OCI-LY7 (cell line): ENCODE data around the gene ASXL3. TPM values are rescaled to one million over a fixed set of nuclear protein-coding genes. Genes with fewer than 3 reads are reported as not detected.

Source experiments
- BruUV-seq: library from RNA; stranded (reverse); fragments of 400-500 nt; replicated peaks from 2 replicates; lab custom pipeline; 2021; lab: Mats Ljungman, UMichigan
- CTCF ChIA-PET: fragments of 300-600 bp; sonication (Branson Sonifier 250); formaldehyde crosslinking; loops from one replicate; lab custom pipeline; 2022; ENCODE audit warnings: antibody characterized with exemption; ENCODE audit not compliant: unreplicated experiment; lab: Charles Lee
- POLR2A ChIA-PET: fragments of 300-600 bp; sonication (Branson Sonifier 250); formaldehyde crosslinking; loops from one replicate; lab custom pipeline; 2022; ENCODE audit warnings: antibody characterized with exemption; lab: Charles Lee
- DNase-seq: peaks from one replicate; pipeline ENCODE4 v3.0.0-alpha.2; 2015; ENCODE audit warnings: low spot score
- H2AFZ ChIP-seq: fragments of 200-600 bp; sonication (generic), shearing (Covaris generic); 2 replicates; pipeline ENCODE4 v1.6.1; 2014; ENCODE audit warnings: mild to moderate bottlenecking, antibody characterized with exemption, low read length, moderate library complexity
- H3K27ac ChIP-seq: fragments of 200-600 bp; sonication (generic); 2 replicates; pipeline ENCODE4 v1.5.1; 2014; ENCODE audit warnings: mixed run types, low read depth, mild to moderate bottlenecking, moderate library complexity, low read length, inconsistent platforms; ENCODE audit not compliant: poor library complexity, severe bottlenecking
- H3K36me3 ChIP-seq: fragments of 200-600 bp; sonication (generic); 2 replicates; pipeline ENCODE4 v1.6.1; 2014; ENCODE audit warnings: mild to moderate bottlenecking, antibody characterized with exemption, low read length, moderate library complexity, mixed read lengths; ENCODE audit not compliant: insufficient read depth
- H3K4me1 ChIP-seq: fragments of 200-600 bp; sonication (generic); 2 replicates; pipeline ENCODE4 v1.5.1; 2014; ENCODE audit warnings: mild to moderate bottlenecking, low read length; ENCODE audit not compliant: insufficient read depth, poor library complexity, severe bottlenecking
- H3K4me2 ChIP-seq: fragments of 200-600 bp; sonication (generic); 2 replicates; pipeline ENCODE4 v1.6.1; 2014; ENCODE audit warnings: mild to moderate bottlenecking, low read length
- H3K4me3 ChIP-seq: fragments of 200-600 bp; sonication (generic); 2 replicates; pipeline ENCODE4 v1.5.1; 2014; ENCODE audit warnings: mild to moderate bottlenecking, low read depth, low read length; ENCODE audit not compliant: poor library complexity, severe bottlenecking
- H3K79me2 ChIP-seq: fragments of 200-600 bp; sonication (generic); 2 replicates; pipeline ENCODE4 v1.6.1; 2016; ENCODE audit warnings: low read depth, mild to moderate bottlenecking, low read length, moderate library complexity, mixed read lengths; ENCODE audit not compliant: insufficient read depth
- H3K9me2 ChIP-seq: fragments of 200-600 bp; sonication (generic); 2 replicates; pipeline ENCODE4 v1.6.1; 2016; ENCODE audit warnings: mild to moderate bottlenecking, low read length, mixed read lengths; ENCODE audit not compliant: insufficient read depth
- H3K9me3 ChIP-seq: fragments of 200-600 bp; sonication (generic); 2 replicates; pipeline ENCODE4 v1.6.1; 2014; ENCODE audit warnings: mild to moderate bottlenecking, mixed run types, low read length, mixed read lengths
- H4K20me1 ChIP-seq: fragments of 200-600 bp; sonication (generic); 2 replicates; pipeline ENCODE4 v1.6.1; 2014; ENCODE audit warnings: mild to moderate bottlenecking, antibody characterized with exemption, low read length, moderate library complexity, mixed read lengths; ENCODE audit not compliant: insufficient read depth
- CTCF ChIP-seq: fragments of 200-600 bp; sonication (generic); conservative IDR thresholded peaks from 2 replicates; pipeline ENCODE4 v1.5.1; 2014; ENCODE audit warnings: mild to moderate bottlenecking, antibody characterized with exemption, low read length, moderate library complexity, mixed read lengths
- EZH2phosphoT487 ChIP-seq: fragments of 200-600 bp; sonication (generic); IDR thresholded peaks from 2 replicates; pipeline ENCODE4 v1.6.1; 2018; ENCODE audit warnings: low read depth, borderline replicate concordance, mild to moderate bottlenecking, mixed run types, antibody characterized with exemption, low read length, moderate library complexity, mixed read lengths
- intact Hi-C: fragments of 100-400 bp; cut with micrococcal nuclease; formaldehyde crosslinking; loops from one replicate; pipeline ENCODE4 v1.10.0; 2022; ENCODE audit not compliant: unreplicated experiment
- total RNA-seq, 2 experiments: library from RNA; depleted of rRNA in 1 of 2; stranded (reverse); fragments of >200 nt in 1 of 2; shearing (Covaris generic) in 1 of 2; gene quantifications; 2 replicates each; pipeline ENCODE4 v1.2.3, GENCODE V29; 2014 to 2022

ASXL3 gene
- total RNA-seq, 2 experiments from 2014 or later: 2.6 TPM

- no peaks in the 10 kb centered on the region for H3K9me3 ChIP-seq
- H3K79me2 ChIP-seq: no peaks in the 10 kb centered on the region
- peaks cover 18% of the 10 kb centered on the region for H3K4me1 ChIP-seq
- H3K4me2 ChIP-seq: no peak overlapping the region
- H3K4me3 ChIP-seq: no peak overlapping the region
- ChIA-PET POLR2A (interaction anchor here (0.6 kb wide), 1 partner anchor 852 kb away, joined by 3 read pairs; no protein-coding TSS in a partner anchor), CTCF (no interaction called here)
- TF ChIP-seq CTCF (no peak), EZH2phosphoT487 (no peak)
- DNase-seq: no peak
- no peaks in the 10 kb centered on the region for H3K36me3 ChIP-seq
- no peaks in the 10 kb centered on the region for H4K20me1 ChIP-seq
- H2AFZ ChIP-seq: no peak overlapping the region
- H3K9me2 ChIP-seq: no peaks in the 10 kb centered on the region
- H3K27ac ChIP-seq: no peak overlapping the region
- intact Hi-C loops: no loop called here
- BruUV-seq: no TSS peak
Measured at GRCh38 chr18:33665641-33666040, 87.6 kb downstream of the ASXL3 start.

GRCh38 chr18:33666915-33667314, 88.9 kb downstream of the ASXL3 start:
- Histone ChIP-seq H3K4me2 (no peak overlapping the region), H3K4me3 (no peak overlapping the region), H3K36me3 (no peaks in the 10 kb centered on the region), H3K4me1 (peaks cover 28% of the 10 kb centered on the region), H2AFZ (no peak overlapping the region), H3K9me2 (no peaks in the 10 kb centered on the region), H3K27ac (no peak overlapping the region), H3K9me3 (no peaks in the 10 kb centered on the region), H4K20me1 (no peaks in the 10 kb centered on the region), H3K79me2 (no peaks in the 10 kb centered on the region)
- POLR2A ChIA-PET: no interaction called here
- no peak for DNase-seq
- intact Hi-C loops: no loop called here
- CTCF ChIA-PET: no interaction called here
- no peak for TF ChIP-seq CTCF
- no peak for TF ChIP-seq EZH2phosphoT487
- no TSS peak for BruUV-seq

- no peaks in the 10 kb centered on the region for H3K9me2 ChIP-seq
- peak overlapping the region; percentile 65; the same call in 1 of the 2 replicates for H2AFZ ChIP-seq
- no peak for DNase-seq
- peak overlapping the region; percentile 54 for H3K4me3 ChIP-seq
- H3K36me3 ChIP-seq: peaks cover 16% of the 10 kb centered on the region; the same call in 1 of the 2 replicates
- H3K4me2 ChIP-seq: peak overlapping the region; percentile 68
- TF ChIP-seq CTCF: no peak
- no peak for TF ChIP-seq EZH2phosphoT487
- ChIA-PET POLR2A (no interaction called here), CTCF (no interaction called here)
- peaks cover 43% of the 10 kb centered on the region for H3K4me1 ChIP-seq
- intact Hi-C loops: no loop called here
- H3K27ac ChIP-seq: peak overlapping the region; percentile 64
- H3K9me3 ChIP-seq: no peaks in the 10 kb centered on the region
- BruUV-seq: no TSS peak
- no peaks in the 10 kb centered on the region for H4K20me1 ChIP-seq
- H3K79me2 ChIP-seq: no peaks in the 10 kb centered on the region
Measured at GRCh38 chr18:33669589-33669988, 91.6 kb downstream of the ASXL3 start.
